Breast epithelium (tissue), 4 donors: ENCODE results near the gene ANO8. TPM values are rescaled to one million over a fixed set of nuclear protein-coding genes. Genes with fewer than 3 reads are reported as not detected.

Source experiments
- DNase-seq, 2 donors: peaks; one replicate each; pipeline ENCODE4 v3.0.0-alpha.2; 2019; ENCODE audit warnings: low spot score in 2 of 2
- H3K27ac ChIP-seq, 2 donors: fragments of 200-600 bp; sonication (generic) in 1 of 2; one replicate each; pipeline ENCODE4 v1.5.1; 2016 to 2019; ENCODE audit warnings: mild to moderate bottlenecking in 1 of 2
- H3K27me3 ChIP-seq, 2 donors: fragments of 200-600 bp; sonication (generic) in 1 of 2; one replicate each; pipeline versions ENCODE4 v1.5.1 to v1.6.0; 2017 to 2019; ENCODE audit warnings: control low read depth in 1 of 2, mild to moderate bottlenecking in 1 of 2
- H3K36me3 ChIP-seq: fragments of 200-600 bp; one replicate; pipeline ENCODE4 v1.5.1; 2019
- H3K4me1 ChIP-seq, 2 donors: fragments of 200-600 bp; sonication (generic); one replicate each; pipeline ENCODE4 v1.5.1; 2016 to 2019; ENCODE audit warnings: control low read depth in 1 of 2
- H3K4me3 ChIP-seq, 3 donors: fragments of 200-600 bp; sonication (generic); 1 replicate in 2 of 3; 2 replicates in 1 of 3; pipeline ENCODE4 v1.5.1; 2016 to 2019; ENCODE audit warnings: mild to moderate bottlenecking in 3 of 3, moderate library complexity in 2 of 3
- H3K9me3 ChIP-seq, 2 donors: fragments of 200-600 bp; sonication (generic) in 1 of 2; one replicate each; pipeline ENCODE4 v1.5.1; 2016 to 2019; ENCODE audit warnings: control low read depth in 1 of 2
- CTCF ChIP-seq, 3 donors: fragments of 450-650 bp; IDR thresholded peaks; one replicate each; pipeline ENCODE4 v1.5.1; 2016 to 2017; ENCODE audit warnings: antibody characterized with exemption in 3 of 3, mild to moderate bottlenecking in 3 of 3, moderate library complexity in 3 of 3
- POLR2A ChIP-seq: fragments of 450-650 bp; IDR thresholded peaks from one replicate; pipeline ENCODE4 v1.6.1; 2016; ENCODE audit warnings: antibody characterized with exemption, mild to moderate bottlenecking, moderate library complexity
- POLR2AphosphoS5 ChIP-seq, 3 donors: sonication (generic); formaldehyde crosslinking; IDR thresholded peaks; one replicate each; pipeline ENCODE4 v1.6.1; 2017; ENCODE audit warnings: antibody characterized with exemption in 3 of 3
- intact Hi-C: fragments of 100-400 bp; cut with DNase I; formaldehyde crosslinking; loops from one replicate; pipeline ENCODE4 v1.15.1; 2023; ENCODE audit warnings: low total_unique reads
- total RNA-seq, 3 donors: library from RNA; depleted of rRNA; stranded (reverse); fragments of >200 nt; gene quantifications; one replicate each; pipeline ENCODE4 v1.1.0, GENCODE V29; 2016

The ANO8 gene
- total RNA-seq, 3 donors from 2014 or later = 5.1 to 7.2 (median 5.9) TPM

GRCh38 chr19:17312189-17313113, 22.2 kb downstream of the ANO8 start:
- TF ChIP-seq CTCF (IDR thresholded peaks at IDR 0.05) (no peak), POLR2A (no peak), POLR2AphosphoS5 (IDR thresholded peaks at IDR 0.05) (no peak)
- Histone ChIP-seq H3K4me1 (peaks cover 5 to 7% of the 10 kb centered on the region in 2 donors), H3K9me3 (no peaks in the 10 kb centered on the region), H3K27me3 (no peaks in the 10 kb centered on the region), H3K36me3 (no peaks in the 10 kb centered on the region), H3K4me3 (no peak overlapping the region), H3K27ac (no peak overlapping the region)
- intact Hi-C loops = no loop called here
- no peak for DNase-seq

GRCh38 chr19:17311455-17312188, 23.0 kb downstream of the ANO8 start:
- Histone ChIP-seq H3K4me3 (no peak overlapping the region), H3K36me3 (no peaks in the 10 kb centered on the region), H3K4me1 (peaks cover 5 to 7% of the 10 kb centered on the region in 2 donors), H3K27ac (no peak overlapping the region), H3K9me3 (no peaks in the 10 kb centered on the region), H3K27me3 (no peaks in the 10 kb centered on the region)
- intact Hi-C loops = no loop called here
- TF ChIP-seq POLR2A (no peak), CTCF (IDR thresholded peaks at IDR 0.05) (no peak), POLR2AphosphoS5 (IDR thresholded peaks at IDR 0.05) (no peak)
- no peak for DNase-seq

GRCh38 chr19:17309965-17310461, 24.6 kb downstream of the ANO8 start:
- Histone ChIP-seq H3K4me3 (peak overlapping the region; percentile 85 to 92 (median 89)), H3K9me3 (no peaks in the 10 kb centered on the region), H3K4me1 (peaks cover 7 to 13% of the 10 kb centered on the region in 2 donors), H3K27me3 (no peaks in the 10 kb centered on the region), H3K36me3 (no peaks in the 10 kb centered on the region), H3K27ac (peak overlapping the region; percentile 87)
- TF ChIP-seq POLR2A (no peak), POLR2AphosphoS5 (IDR thresholded peaks at IDR 0.05) (no peak), CTCF (IDR thresholded peaks at IDR 0.05) (no peak)
- DNase-seq = no peak
- intact Hi-C loops = loop anchor here (10.0 kb wide), 1 partner anchor 75 kb away; no protein-coding TSS in a partner anchor

GRCh38 chr19:17309198-17309964, 25.3 kb downstream of the ANO8 start, which contains the start of gene DDA1:
DDA1 (plus strand) TSS chr19:17309563; CDS start chr19:17309655, 92 bp downstream.
- H3K4me1 ChIP-seq = peaks cover 7 to 19% of the 10 kb centered on the region in 2 donors
- intact Hi-C loops = loop anchor here (10.0 kb wide), 1 partner anchor 75 kb away; no protein-coding TSS in a partner anchor
- H3K27ac ChIP-seq = peak within 1 kb of the TSS; percentile 87
- peak within 1 kb of the TSS; percentile 85 to 92 (median 89) for H3K4me3 ChIP-seq
- peak; percentile 99 to 100 for DNase-seq
- no peak for TF ChIP-seq CTCF (IDR thresholded peaks at IDR 0.05)
- peak; percentile 28 to 70 (median 28) for TF ChIP-seq POLR2AphosphoS5 (IDR thresholded peaks at IDR 0.05)
- no peak for TF ChIP-seq POLR2A
- H3K36me3 ChIP-seq = no peaks in the 10 kb centered on the region
- no peaks in the 10 kb centered on the region for H3K27me3 ChIP-seq
- H3K9me3 ChIP-seq = no peaks in the 10 kb centered on the region
